Heart right ventricle (tissue), 16 donors: Measurements from ENCODE around the gene STAB2. TPM values are rescaled to one million over a fixed set of nuclear protein-coding genes. Genes with fewer than 3 reads are reported as not detected.

Experiments
- ATAC-seq, 8 donors: fragments of 200-7000 bp; cut with Tn5 transposase; one replicate each; pipeline ENCODE4 v1.9.1; 2020; ENCODE audit warnings: mild to moderate bottlenecking in 8 of 8, moderate library complexity in 8 of 8, moderate number of reproducible peaks in 1 of 8
- DNase-seq, 2 donors: peaks; one replicate each; pipeline ENCODE4 v3.0.0-alpha.2; 2020
- H3K27ac ChIP-seq, 10 donors: fragments of 200-600 bp; sonication (generic) in 2 of 10; one replicate each; pipeline versions ENCODE4 v1.5.0 to v1.8.0; 2020 to 2022; ENCODE audit warnings: mild to moderate bottlenecking in 3 of 10
- H3K27me3 ChIP-seq, 7 donors: fragments of 200-600 bp; one replicate each; pipeline ENCODE4 v1.8.0; 2021 to 2022; ENCODE audit warnings: mild to moderate bottlenecking in 2 of 7
- H3K36me3 ChIP-seq, 9 donors: fragments of 200-600 bp; sonication (generic) in 1 of 9; one replicate each; pipeline versions ENCODE4 v1.5.0 to v1.8.0; 2020 to 2022; ENCODE audit warnings: mild to moderate bottlenecking in 2 of 9
- H3K4me1 ChIP-seq, 9 donors: fragments of 200-600 bp; sonication (generic) in 1 of 9; one replicate each; pipeline versions ENCODE4 v1.5.0 to v1.8.0; 2020 to 2022; ENCODE audit warnings: mild to moderate bottlenecking in 4 of 9
- H3K4me3 ChIP-seq, 10 donors: fragments of 200-600 bp; sonication (generic) in 2 of 10; one replicate each; pipeline versions ENCODE4 v1.5.0 to v1.8.0; 2020 to 2022; ENCODE audit warnings: mild to moderate bottlenecking in 7 of 10, moderate library complexity in 2 of 10
- H3K9me3 ChIP-seq, 11 donors: fragments of 200-600 bp in 10 of 11; sonication (generic) in 2 of 11; one replicate each; pipeline versions ENCODE4 v1.5.0 to v1.8.0; 2013 to 2022; ENCODE audit warnings: mild to moderate bottlenecking in 2 of 11, control low read depth in 1 of 11, moderate library complexity in 1 of 11
- WGBS, 2 donors: extraction: QIAGEN DNeasy Blood & Tissue Kit; methylation state at CpG; one replicate each; pipeline ENCODE4 v1.1.7; 2013; ENCODE audit warnings: inconsistent platforms in 1 of 2; 5-methylcytosine and 5-hydroxymethylcytosine counted together
- intact Hi-C, 10 donors: fragments of 100-400 bp; cut with DNase I; formaldehyde crosslinking; loops; one replicate each; pipeline versions ENCODE4 v1.11.1 to v1.14.2; 2022
- polyA plus RNA-seq, 2 donors: library from polyadenylated mRNA; stranded (reverse); fragments of 200-250 nt; gene quantifications; one replicate each; pipeline ENCODE4 v1.2.3, GENCODE V29; 2013
- total RNA-seq, 10 donors: library from RNA; stranded (reverse); fragmentation: NEBNext Ultra II Directional in 3 of 10; extraction: Animal tissue kit (Norgen Biotek cat#: 25700) in 3 of 10; gene quantifications; one replicate each; pipeline versions ENCODE4 v1.2.1 to v1.2.4, GENCODE V29; 2021 to 2023
- TF ChIP-seq, protein P1 (sequence below), 9 donors: fragments of 200-600 bp; sonication (generic) in 2 of 9; IDR thresholded peaks; one replicate each; pipeline versions ENCODE4 v1.5.0 to v1.8.0; 2021 to 2022; ENCODE audit warnings: antibody characterized with exemption in 9 of 9, mild to moderate bottlenecking in 5 of 9, moderate library complexity in 1 of 9
- donor health status: Arrhythmogenic right ventricular cardiomyopathy.
- donor health status: ischemic (EF 13 %, LVEDD 7.1; RV severe dilation, severe dysfunction).
- donor health status: healthy with polysubstance abuse.
- donor health status: DM: no; HTN: yes; CAD: no.
- donor health status: DM: no; HTN: no; CAD: no.
- donor health status: ischemic (EF 25% LVEDD 6.9; RV normal size, moderate dysfunction).
- donor health status: ischemic (EF 25% LVEDD 5.7; RV mildly dilated, moderate dysfunction).
- donor health status: healthy.
- donor health status: DM: yes; HTN: yes; CAD: no.
- donor health status: Ischemic cardiomyopathy.
- donor health status: ischemic (EF 35%, LVEDD 5.7; RV mildly dilated, moderate dysfunction).
- donor health status: nonischemic (EF 11% LVEDD 7.7; RV severe dilation, severe dysfunction).
- donor health status: DM: yes; HTN: yes; CAD: no.
- donor health status: PGD.
- donor health status: ischemic (EF 29% LVEDD 5.4; RV normal size, mild dysfunction).
- donor health status: nonischemic (EF 23%, LVEDD 6.1; RV moderate dilation, normal function).

Gene STAB2
- total and polyA plus RNA-seq, 12 donors = 0.01 to 0.50 (median 0.17) TPM; not detected in 3

DNA sequence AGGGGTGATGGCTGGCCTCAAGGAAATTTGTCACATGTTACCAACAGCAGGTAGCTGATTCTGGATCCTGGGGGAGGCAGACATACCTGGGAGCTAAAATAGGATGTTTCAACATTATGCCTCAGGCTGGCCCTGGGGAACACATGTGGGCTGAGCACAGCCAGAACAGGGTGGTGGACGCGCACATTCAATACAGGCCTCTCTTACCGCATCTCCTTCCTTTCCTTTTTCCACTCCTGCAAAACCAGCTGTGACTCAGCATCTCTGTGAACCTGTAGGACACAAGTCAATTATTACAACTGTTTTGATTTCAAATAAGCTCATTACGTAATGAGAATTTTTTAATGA is 193.0 kb downstream of the STAB2 start:
- DNase-seq (no peak), ATAC-seq (no peak)
- H3K4me1 ChIP-seq = peaks cover 0 to 7% (median 0%) of the 10 kb centered on the region in 9 donors
- no peaks in the 10 kb centered on the region for H3K9me3 ChIP-seq
- 93 to 97% methylated on average over 4 of the region's 4 CpGs for WGBS, 2 donors
- no peaks in the 10 kb centered on the region for H3K27me3 ChIP-seq
- H3K27ac ChIP-seq = no peak overlapping the region
- intact Hi-C loops = no loop called here
- TF ChIP-seq, protein P1, sequence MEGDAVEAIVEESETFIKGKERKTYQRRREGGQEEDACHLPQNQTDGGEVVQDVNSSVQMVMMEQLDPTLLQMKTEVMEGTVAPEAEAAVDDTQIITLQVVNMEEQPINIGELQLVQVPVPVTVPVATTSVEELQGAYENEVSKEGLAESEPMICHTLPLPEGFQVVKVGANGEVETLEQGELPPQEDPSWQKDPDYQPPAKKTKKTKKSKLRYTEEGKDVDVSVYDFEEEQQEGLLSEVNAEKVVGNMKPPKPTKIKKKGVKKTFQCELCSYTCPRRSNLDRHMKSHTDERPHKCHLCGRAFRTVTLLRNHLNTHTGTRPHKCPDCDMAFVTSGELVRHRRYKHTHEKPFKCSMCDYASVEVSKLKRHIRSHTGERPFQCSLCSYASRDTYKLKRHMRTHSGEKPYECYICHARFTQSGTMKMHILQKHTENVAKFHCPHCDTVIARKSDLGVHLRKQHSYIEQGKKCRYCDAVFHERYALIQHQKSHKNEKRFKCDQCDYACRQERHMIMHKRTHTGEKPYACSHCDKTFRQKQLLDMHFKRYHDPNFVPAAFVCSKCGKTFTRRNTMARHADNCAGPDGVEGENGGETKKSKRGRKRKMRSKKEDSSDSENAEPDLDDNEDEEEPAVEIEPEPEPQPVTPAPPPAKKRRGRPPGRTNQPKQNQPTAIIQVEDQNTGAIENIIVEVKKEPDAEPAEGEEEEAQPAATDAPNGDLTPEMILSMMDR (IDR thresholded peaks at IDR 0.05) = no peak
- no peak overlapping the region for H3K4me3 ChIP-seq
- H3K36me3 ChIP-seq = peaks cover 0 to 61% (median 0%) of the 10 kb centered on the region in 9 donors

DNA sequence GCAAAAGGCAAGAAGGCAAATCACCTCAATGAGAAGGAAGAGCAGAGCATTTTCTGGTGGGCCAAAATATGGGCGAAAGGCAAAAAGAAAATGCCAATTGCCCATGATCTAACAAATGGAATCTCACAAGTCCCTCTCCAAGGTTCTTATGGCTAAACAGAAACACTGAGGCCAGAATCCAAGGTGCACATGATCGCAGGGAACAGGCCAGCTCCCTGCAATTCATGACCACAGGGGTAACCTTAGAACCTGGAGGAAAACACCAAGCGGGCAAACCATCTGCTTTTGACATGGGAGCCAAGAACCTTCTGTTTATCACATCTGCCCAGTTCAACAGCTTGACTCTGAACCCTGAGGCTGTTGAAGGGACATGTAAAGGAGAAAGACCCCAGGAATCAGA is 193.9 kb downstream of the STAB2 start:
- no peak for ATAC-seq
- H3K27ac ChIP-seq = no peak overlapping the region
- no peak for DNase-seq
- H3K27me3 ChIP-seq = no peaks in the 10 kb centered on the region
- no peaks in the 10 kb centered on the region for H3K9me3 ChIP-seq
- intact Hi-C loops = no loop called here
- WGBS, 2 donors = 95 to 97% methylated on average over 3 of the region's 3 CpGs
- H3K4me3 ChIP-seq = no peak overlapping the region
- H3K36me3 ChIP-seq = peaks cover 0 to 63% (median 0%) of the 10 kb centered on the region in 9 donors
- TF ChIP-seq, protein P1 (IDR thresholded peaks at IDR 0.05) = no peak
- peaks cover 0 to 7% (median 0%) of the 10 kb centered on the region in 9 donors for H3K4me1 ChIP-seq

DNA sequence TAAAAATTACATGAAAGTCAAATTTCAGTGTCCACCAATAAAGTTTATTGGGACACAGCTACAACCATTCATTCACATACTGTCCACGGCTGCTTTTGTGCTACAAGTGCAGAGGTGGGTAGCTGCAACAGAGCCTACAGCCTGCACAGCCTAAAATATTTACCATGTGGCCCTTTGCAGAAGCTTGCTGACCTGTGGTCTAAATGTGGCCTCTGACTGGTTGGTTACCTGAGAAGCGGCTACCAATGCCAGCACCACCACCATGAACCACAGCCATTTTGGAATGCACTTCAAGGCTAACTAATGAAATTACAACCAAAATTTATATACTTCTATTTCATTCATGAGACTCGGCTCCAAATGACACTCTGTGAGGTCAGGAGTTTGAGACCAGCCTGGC is 195.3 kb downstream of the STAB2 start:
- Histone ChIP-seq H3K27ac (no peak overlapping the region), H3K4me1 (peaks cover 0 to 7% (median 0%) of the 10 kb centered on the region in 9 donors), H3K36me3 (peaks cover 0 to 57% (median 0%) of the 10 kb centered on the region in 9 donors), H3K9me3 (no peaks in the 10 kb centered on the region), H3K27me3 (no peaks in the 10 kb centered on the region), H3K4me3 (no peak overlapping the region)
- ATAC-seq (no peak), DNase-seq (no peak)
- TF ChIP-seq, protein P1 (IDR thresholded peaks at IDR 0.05) = no peak
- WGBS, 2 donors = 97 to 98% methylated on average over 3 of the region's 3 CpGs
- intact Hi-C loops = no loop called here

DNA sequence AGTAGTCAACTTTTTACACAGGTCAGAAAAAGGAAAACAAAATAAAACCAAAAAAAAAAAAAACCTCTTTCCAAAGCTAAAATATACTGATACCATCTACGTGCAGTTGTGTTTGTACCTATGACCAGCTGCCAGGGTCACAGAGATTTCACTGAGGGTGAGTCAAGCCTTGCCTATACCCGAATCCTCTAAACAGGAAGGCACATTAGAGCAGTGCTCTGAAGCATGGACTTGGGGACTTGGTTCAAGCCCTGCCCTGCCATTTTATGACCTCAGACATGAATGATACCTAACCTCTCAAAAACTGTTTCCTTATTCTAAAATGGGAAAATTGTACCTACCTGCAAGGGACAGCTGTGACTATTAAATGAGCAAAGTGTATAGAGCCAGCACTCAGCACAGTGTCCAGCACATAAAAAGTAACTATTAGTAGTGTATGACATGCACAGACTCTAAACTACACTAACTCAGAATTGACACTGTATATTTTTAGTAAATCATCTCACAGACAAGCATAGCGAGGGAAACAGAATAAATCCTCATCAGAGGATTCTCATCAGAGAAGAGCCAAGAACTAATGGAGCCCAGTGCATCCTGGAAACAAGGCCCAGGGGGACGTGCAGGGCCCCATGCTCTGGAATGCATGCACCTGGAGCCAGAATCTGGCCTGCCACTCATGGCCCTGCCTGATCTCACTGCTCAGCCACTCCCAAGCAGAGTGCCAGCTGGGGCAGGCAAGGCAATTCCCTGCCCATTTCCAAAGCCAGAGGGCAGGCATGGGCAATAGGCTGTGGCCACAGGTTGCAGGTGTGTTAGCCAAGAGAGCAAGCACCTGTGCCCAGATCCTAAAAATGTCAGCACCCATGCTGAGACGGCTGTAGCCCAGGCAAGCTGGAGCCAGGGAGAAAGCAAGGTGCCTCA is 196.9 kb downstream of the STAB2 start:
- Histone ChIP-seq H3K9me3 (no peaks in the 10 kb centered on the region), H3K4me3 (no peak overlapping the region), H3K36me3 (peaks cover 0 to 50% (median 0%) of the 10 kb centered on the region in 9 donors), H3K27ac (no peak overlapping the region), H3K4me1 (peaks cover 0 to 7% (median 0%) of the 10 kb centered on the region in 9 donors), H3K27me3 (no peaks in the 10 kb centered on the region)
- ATAC-seq (peak in 6 of 8 donors; percentile 7 to 67 (median 44)), DNase-seq (peak in 1 of 2 donors; percentile 11)
- WGBS, 2 donors = 70 to 83% methylated on average over 5 of the region's 5 CpGs
- TF ChIP-seq, protein P1 (IDR thresholded peaks at IDR 0.05) = peak in 3 of 9 donors; percentile 20 to 41 (median 34)
- intact Hi-C loops = no loop called here
